ENCODE measurements around the gene LRRC32. TPM values are rescaled to one million over a fixed set of nuclear protein-coding genes. Genes with fewer than 3 reads are reported as not detected.
"Not testable (repeated sequence)": the region's sequence is repeated elsewhere in the genome, so short reads cannot be mapped to it uniquely, and the experiment has no call there.

LRRC32 gene
- total and polyA plus RNA-seq, 4 donors: 38.3 to 159 (median 85.2) TPM

- WGBS, 2 donors: 97 to 100% methylated on average over 2 of the region's 2 CpGs
These were observed 50.1 kb downstream of the LRRC32 start for GRCh38 chr11:76620489-76620888.

GRCh38 chr11:76619801-76620200, 50.7 kb downstream of the LRRC32 start:
- H3K4me1 ChIP-seq (ENCODE audit: control insufficient read depth in 5 of 5, insufficient read depth in 5 of 5, low read length in 5 of 5): peaks cover 0 to 14% (median 8%) of the 10 kb centered on the region in 5 donors
- ATAC-seq (ENCODE audit: insufficient read depth, low FRiP score); H3K27me3 ChIP-seq (ENCODE audit: control insufficient read depth in 3 of 3, insufficient read depth in 3 of 3, low read length in 2 of 3); H3K9me3 ChIP-seq (ENCODE audit: control insufficient read depth in 4 of 4, insufficient read depth in 3 of 4, low read length in 3 of 4); H3K27ac ChIP-seq (ENCODE audit: low read depth in 1 of 2, low read length in 1 of 2); H3K36me3 ChIP-seq (ENCODE audit: control insufficient read depth in 4 of 4, insufficient read depth in 4 of 4, low read length in 4 of 4); H3K4me3 ChIP-seq; DNase-seq; H3K9ac ChIP-seq (ENCODE audit: insufficient read depth in 1 of 2, low read length in 2 of 2): not testable (repeated sequence)
- 38 to 73% methylated on average over 2 to 4 of the region's 5 CpGs for WGBS, 2 donors

More at GRCh38 chr11:76620489-76620888, 50.1 kb downstream of the LRRC32 start:
- H3K36me3 ChIP-seq (ENCODE audit: control insufficient read depth in 4 of 4, insufficient read depth in 4 of 4, low read length in 4 of 4): no peaks in the 10 kb centered on the region
- DNase-seq: no peak
- H3K9ac ChIP-seq (ENCODE audit: insufficient read depth in 1 of 2, low read length in 2 of 2): no peak overlapping the region
- TF ChIP-seq CTCF (IDR thresholded peaks at IDR 0.05; ENCODE audit: control extremely low read depth, extremely low read depth): no peak
- peaks cover 0 to 13% (median 6%) of the 10 kb centered on the region in 5 donors for H3K4me1 ChIP-seq (ENCODE audit: control insufficient read depth in 5 of 5, insufficient read depth in 5 of 5, low read length in 5 of 5)
- H3K27me3 ChIP-seq (ENCODE audit: control insufficient read depth in 3 of 3, insufficient read depth in 3 of 3, low read length in 2 of 3): no peaks in the 10 kb centered on the region
- peaks cover 0 to 1% (median 0%) of the 10 kb centered on the region in 4 donors for H3K9me3 ChIP-seq (ENCODE audit: control insufficient read depth in 4 of 4, insufficient read depth in 3 of 4, low read length in 3 of 4)
- ATAC-seq (ENCODE audit: insufficient read depth, low FRiP score): no peak
- H3K27ac ChIP-seq (ENCODE audit: low read depth in 1 of 2, low read length in 1 of 2): no peak overlapping the region
- H3K4me3 ChIP-seq: no peak overlapping the region

- Histone ChIP-seq H3K4me1 (ENCODE audit: control insufficient read depth in 5 of 5, insufficient read depth in 5 of 5, low read length in 5 of 5) (peaks cover 0 to 14% (median 8%) of the 10 kb centered on the region in 5 donors), H3K9ac (ENCODE audit: insufficient read depth in 1 of 2, low read length in 2 of 2) (no peak overlapping the region), H3K27ac (ENCODE audit: low read depth in 1 of 2, low read length in 1 of 2) (no peak overlapping the region), H3K9me3 (ENCODE audit: control insufficient read depth in 4 of 4, insufficient read depth in 3 of 4, low read length in 3 of 4) (no peaks in the 10 kb centered on the region), H3K4me3 (no peak overlapping the region), H3K27me3 (ENCODE audit: control insufficient read depth in 3 of 3, insufficient read depth in 3 of 3, low read length in 2 of 3) (no peaks in the 10 kb centered on the region), H3K36me3 (ENCODE audit: control insufficient read depth in 4 of 4, insufficient read depth in 4 of 4, low read length in 4 of 4) (no peaks in the 10 kb centered on the region)
- ATAC-seq (ENCODE audit: insufficient read depth, low FRiP score) (no peak), DNase-seq (no peak)
- 80 to 82% methylated on average over 7 of the region's 7 CpGs for WGBS, 2 donors
- no peak for TF ChIP-seq CTCF (IDR thresholded peaks at IDR 0.05; ENCODE audit: control extremely low read depth, extremely low read depth)
These were observed 52.8 kb downstream of the LRRC32 start for GRCh38 chr11:76617553-76618265.

GRCh38 chr11:76616676-76617552, 53.6 kb downstream of the LRRC32 start:
- Histone ChIP-seq H3K9ac (ENCODE audit: insufficient read depth in 1 of 2, low read length in 2 of 2) (no peak overlapping the region), H3K4me3 (no peak overlapping the region), H3K27me3 (ENCODE audit: control insufficient read depth in 3 of 3, insufficient read depth in 3 of 3, low read length in 2 of 3) (no peaks in the 10 kb centered on the region), H3K4me1 (ENCODE audit: control insufficient read depth in 5 of 5, insufficient read depth in 5 of 5, low read length in 5 of 5) (peaks cover 0 to 13% (median 8%) of the 10 kb centered on the region in 5 donors), H3K36me3 (ENCODE audit: control insufficient read depth in 4 of 4, insufficient read depth in 4 of 4, low read length in 4 of 4) (no peaks in the 10 kb centered on the region), H3K9me3 (ENCODE audit: control insufficient read depth in 4 of 4, insufficient read depth in 3 of 4, low read length in 3 of 4) (no peaks in the 10 kb centered on the region), H3K27ac (ENCODE audit: low read depth in 1 of 2, low read length in 1 of 2) (peak overlapping the region in 1 of 2 donors; percentile 18)
- ATAC-seq (ENCODE audit: insufficient read depth, low FRiP score): no peak
- no peak for TF ChIP-seq CTCF (IDR thresholded peaks at IDR 0.05; ENCODE audit: control extremely low read depth, extremely low read depth)
- DNase-seq: no peak
- WGBS, 2 donors: 82 to 88% methylated on average over 10 of the region's 10 CpGs
